GM12872 (cell line): ENCODE results near the gene SFMBT1.

Source experiments
- TF ChIP-seq, protein P1 (sequence below): IDR thresholded peaks from 3 replicates; pipeline ENCODE4 v1.5.1; 2011; ENCODE audit warnings: low read depth, mild to moderate bottlenecking, low read length, moderate library complexity; ENCODE audit not compliant: insufficient read depth

SFMBT1 gene

DNA sequence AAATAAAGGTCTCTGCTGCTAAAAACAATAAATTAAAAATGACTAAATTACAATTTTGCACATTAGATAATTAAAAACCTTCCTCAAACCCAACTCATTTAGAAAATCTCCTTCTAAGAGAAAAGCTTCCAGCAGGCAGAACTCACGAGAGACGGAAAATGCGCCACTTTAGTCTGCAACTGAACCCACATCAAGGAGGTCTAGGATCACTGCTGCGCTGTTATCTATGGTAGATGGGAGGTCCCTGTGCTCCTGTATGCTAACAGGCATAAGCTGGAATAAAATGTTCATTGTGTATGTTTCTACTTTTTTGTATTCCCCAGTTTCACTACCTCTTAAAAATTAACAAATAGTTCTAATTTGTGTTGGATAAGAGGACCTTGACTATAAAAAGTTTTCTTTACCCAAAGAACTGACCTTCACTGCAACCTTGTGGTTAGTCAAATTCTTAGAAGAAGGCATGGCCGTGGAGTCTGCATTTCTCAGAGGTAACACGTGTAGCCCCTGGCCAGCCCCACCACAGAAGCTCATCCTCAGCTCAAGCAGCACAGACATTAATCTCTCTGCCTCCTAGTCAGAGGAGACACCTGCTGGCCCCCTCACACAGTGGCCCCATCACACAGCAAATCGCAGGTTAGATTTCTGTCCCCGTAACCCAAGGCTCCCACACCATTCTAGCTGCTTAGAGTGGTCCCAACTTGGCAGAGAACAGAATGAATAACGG is 170.8 kb downstream of the SFMBT1 start:
- TF ChIP-seq, protein P1, sequence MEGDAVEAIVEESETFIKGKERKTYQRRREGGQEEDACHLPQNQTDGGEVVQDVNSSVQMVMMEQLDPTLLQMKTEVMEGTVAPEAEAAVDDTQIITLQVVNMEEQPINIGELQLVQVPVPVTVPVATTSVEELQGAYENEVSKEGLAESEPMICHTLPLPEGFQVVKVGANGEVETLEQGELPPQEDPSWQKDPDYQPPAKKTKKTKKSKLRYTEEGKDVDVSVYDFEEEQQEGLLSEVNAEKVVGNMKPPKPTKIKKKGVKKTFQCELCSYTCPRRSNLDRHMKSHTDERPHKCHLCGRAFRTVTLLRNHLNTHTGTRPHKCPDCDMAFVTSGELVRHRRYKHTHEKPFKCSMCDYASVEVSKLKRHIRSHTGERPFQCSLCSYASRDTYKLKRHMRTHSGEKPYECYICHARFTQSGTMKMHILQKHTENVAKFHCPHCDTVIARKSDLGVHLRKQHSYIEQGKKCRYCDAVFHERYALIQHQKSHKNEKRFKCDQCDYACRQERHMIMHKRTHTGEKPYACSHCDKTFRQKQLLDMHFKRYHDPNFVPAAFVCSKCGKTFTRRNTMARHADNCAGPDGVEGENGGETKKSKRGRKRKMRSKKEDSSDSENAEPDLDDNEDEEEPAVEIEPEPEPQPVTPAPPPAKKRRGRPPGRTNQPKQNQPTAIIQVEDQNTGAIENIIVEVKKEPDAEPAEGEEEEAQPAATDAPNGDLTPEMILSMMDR, result no peak

DNA sequence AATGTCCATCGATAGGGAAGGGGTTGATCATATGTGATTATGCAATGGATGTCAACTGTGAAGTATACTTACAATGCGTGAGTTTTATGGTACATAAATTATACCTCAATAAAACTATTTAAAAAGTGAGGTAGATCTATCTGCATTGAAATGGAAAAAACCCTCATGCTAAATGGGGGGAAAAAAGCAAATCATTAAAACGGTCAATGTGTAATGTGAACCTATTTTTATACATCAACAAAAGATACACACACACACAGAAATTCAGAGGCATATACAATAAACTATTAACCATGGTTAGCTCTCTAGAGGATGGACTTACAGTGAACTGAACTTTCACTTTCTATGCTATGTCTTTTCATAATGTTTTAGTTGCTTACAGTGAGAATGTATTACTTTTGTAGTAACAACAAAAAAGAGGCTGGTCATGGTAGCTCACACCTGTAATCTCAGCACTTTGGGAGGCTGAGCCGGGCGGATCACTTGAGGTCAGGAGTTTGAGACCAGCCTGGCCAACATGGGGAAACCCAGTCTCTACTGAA is 171.6 kb downstream of the SFMBT1 start:
- TF ChIP-seq, protein P1, result no peak

DNA sequence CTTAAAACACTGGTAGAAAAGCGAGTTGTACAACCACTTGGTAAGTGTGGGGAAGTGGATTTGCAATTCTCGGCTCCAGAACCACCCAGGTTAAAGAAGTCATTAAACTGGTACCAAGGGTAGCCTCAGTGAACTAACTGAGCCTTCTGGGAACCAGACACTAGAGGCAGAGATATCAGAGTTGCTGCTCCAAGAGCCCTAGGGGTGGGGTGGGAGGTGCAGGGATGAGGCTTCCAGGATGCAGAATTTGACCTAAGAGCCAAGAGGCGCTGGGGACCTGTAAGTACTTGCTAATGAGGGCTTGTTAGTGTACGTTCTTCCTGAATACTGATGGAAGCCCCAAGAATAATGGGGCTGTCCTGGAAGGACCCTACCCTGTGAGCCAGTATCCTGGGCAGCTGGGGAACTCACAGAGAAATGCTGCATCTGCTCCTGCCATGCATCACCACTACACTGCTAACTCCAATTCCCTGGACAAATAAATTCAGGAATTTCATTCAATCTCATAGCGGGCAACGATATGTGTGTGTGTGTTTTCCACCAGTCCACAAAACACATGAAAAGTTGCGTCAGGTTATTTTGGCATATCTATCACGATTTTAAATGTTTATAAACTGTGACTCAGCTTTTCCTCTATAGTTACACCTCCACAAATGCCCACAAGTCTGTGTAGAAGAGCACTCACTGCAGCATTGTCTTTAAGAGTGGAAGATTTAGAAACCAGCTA is 172.3 kb downstream of the SFMBT1 start:
- TF ChIP-seq, protein P1, result no peak

DNA sequence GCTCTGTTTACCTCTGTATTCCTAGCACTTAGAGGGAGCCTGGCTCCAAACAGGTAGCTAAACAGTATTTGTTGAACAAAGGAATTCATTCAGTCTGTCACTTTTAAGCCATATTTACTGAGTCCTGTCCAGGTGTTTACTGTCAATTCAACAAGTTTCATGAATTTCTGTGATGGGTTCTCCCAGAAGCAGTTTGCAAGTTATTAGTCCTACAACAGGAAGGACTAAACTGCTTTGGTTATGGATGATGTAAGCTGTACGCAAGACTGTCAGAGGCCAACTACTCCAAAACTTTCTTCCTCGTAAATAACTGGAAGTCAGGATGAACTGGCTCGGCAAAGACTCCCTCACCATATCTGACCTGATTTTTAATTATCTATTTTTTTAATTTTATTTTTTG is 173.6 kb downstream of the SFMBT1 start:
- TF ChIP-seq, protein P1, result no peak

DNA sequence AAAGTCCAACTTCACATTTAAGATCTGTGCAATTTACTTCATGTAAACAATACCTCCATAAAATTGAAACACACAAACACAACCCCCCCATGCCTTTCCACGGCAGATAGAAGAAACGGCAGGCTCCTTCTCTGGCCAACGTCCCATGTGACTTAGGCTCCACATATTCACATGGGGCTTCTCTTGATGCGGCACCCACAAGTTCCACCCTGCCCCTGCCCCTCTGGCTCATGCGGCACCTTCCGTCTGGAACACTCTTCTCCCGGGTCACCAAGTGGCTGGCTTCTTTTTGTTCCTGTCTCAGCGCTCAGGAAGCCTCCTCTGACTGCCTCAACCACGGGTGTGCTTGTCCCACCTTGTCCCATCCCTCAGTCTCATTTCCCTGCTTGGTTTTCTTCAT is 174.1 kb downstream of the SFMBT1 start:
- TF ChIP-seq, protein P1, result no peak

DNA sequence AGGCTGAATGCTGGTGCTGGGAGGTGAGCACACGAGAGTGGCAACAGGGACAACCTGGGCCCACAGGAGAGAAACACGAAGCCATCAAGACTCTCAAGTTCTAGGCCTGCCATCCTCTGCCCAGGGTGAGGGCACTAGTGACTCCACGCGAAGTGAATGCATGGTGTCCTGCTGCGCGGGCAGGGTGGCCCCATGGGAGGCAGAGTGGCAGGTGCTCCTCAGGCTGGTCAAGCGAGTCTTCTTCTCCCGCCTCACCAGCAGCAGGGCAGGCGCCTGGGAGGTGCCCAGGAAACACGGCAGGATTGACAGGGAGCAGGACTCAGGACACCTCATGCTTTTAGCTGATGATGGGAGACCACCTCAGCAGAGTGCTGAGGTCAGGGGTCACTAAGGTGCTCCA is 175.4 kb downstream of the SFMBT1 start:
- TF ChIP-seq, protein P1, result no peak

DNA sequence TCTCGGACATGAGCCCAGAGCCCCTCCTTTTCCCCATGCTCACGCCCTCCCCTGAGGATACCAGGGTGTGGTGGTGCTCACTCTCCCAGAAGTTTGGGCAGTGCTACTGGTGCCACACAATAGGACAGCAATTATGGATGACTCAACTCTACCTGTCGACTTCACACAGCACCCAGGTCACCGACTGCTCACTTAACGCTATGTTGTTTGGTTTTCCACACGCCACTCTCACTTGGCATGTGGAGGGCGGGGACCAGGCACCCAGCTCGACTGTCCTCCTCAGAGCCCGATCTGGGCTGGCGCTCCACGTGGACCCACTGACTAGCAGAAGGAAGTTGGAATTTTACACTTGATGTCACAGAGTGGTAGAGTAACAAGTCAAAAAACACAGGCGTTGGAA is 179.4 kb downstream of the SFMBT1 start:
- TF ChIP-seq, protein P1, result no peak
